HG03108 (cell line): ENCODE data around the gene TLR1.
"Not testable (repeated sequence)": the region's sequence is repeated elsewhere in the genome, so short reads cannot be mapped to it uniquely, and the experiment has no call there.

Experiments
- ATAC-seq: cut with Tn5 transposase; IDR thresholded peaks from one replicate; pipeline ENCODE4 v1.9.1; 2021; ENCODE audit warnings: moderate library complexity; ENCODE audit not compliant: unreplicated experiment

Gene TLR1

GRCh38 chr4:38804654-38805295, at the start of gene TLR1:
TLR1 (minus strand) TSS chr4:38804791; CDS start chr4:38798831, 5,960 bp downstream.
- ATAC-seq, result peak; percentile 9

- ATAC-seq, result no peak
Observed at GRCh38 chr4:38846015-38846414, 41.4 kb upstream of the TLR1 start.

DNA sequence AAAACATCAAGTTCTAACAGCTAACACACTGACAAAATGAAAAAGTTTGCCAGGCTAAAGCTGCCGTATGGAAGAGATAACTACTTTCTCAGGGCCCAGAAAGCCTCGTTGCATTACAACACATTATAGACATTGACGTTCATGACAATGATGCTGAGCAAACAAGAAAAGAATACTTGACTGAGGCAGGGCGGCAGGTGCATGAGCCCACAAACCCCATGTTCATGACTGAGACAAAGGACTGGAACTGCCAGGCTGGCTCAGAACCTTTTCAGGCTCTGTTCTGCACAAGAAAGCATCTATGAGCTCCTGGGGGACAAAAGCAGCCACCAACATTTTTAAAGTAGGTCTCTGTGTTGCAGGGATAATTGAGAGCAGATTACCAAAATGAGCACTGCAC, 38.4 kb upstream of the TLR1 start:
- no peak for ATAC-seq

- no peak for ATAC-seq
Observed at GRCh38 chr4:38837849-38838248, 33.3 kb upstream of the TLR1 start.

GRCh38 chr4:38837334-38837733, 32.7 kb upstream of the TLR1 start:
- ATAC-seq, result no peak

DNA sequence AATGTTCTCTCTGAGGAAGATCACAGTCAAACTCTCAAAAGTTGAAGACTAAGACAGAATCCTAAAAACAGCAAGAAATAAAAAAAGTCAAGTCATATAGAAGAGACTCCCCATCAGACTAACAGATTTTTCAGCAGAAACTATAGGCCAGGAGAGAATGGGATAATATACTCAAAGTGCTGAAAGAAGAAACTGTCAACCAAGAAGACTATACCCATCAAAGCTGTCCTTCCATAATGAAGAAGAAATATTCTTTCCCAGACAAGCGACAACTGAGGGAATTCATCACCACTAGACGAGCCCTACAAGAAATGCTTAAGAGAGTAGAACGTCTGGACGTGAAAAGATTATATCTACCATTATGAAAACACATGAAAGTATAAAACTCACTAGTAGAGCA, 30.0 kb upstream of the TLR1 start:
- no peak for ATAC-seq

DNA sequence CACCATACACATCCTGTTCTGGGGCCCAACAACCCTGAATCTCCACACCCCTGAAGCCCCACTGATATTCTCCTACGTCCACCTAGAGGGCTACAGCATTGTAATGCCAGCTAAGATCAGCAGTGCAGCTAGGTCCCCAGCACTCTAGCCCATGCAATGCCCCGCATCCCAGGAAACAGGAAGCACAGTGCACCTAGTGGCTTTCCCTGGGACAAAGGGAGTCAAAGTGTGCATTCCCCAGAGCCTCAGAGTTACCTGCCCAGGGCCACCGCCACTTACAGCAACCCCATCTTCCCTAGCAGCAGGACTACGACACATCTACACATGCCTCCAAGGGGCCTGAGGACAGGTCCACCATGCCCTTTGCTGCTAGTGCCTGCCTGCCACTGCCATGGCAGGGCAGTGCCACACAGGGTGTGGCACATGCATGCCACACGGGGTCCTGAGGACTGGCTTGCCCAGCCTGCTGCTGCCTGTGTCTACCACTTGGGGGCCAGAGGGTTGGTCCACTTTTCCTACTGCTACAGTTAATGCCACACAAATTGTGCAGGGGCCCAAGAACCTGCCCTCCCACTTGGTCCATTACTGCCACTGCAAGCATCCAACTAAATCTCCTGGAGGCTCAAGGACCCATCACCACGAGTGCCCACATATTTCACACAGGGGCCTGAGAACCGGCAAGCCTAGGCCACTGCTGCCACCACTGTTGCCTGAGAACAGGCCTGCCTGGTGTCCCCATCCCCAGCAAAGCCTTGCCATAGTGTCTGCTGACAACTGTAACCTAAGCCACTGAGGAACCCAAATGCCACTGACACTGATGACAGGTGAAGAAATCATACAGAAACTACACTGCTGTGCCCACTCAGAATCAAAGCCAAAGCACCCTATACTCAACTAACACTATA, 28.3 kb upstream of the TLR1 start:
- ATAC-seq, result no peak

- no peak for ATAC-seq
Observed at GRCh38 chr4:38832206-38832605, 27.6 kb upstream of the TLR1 start.

DNA sequence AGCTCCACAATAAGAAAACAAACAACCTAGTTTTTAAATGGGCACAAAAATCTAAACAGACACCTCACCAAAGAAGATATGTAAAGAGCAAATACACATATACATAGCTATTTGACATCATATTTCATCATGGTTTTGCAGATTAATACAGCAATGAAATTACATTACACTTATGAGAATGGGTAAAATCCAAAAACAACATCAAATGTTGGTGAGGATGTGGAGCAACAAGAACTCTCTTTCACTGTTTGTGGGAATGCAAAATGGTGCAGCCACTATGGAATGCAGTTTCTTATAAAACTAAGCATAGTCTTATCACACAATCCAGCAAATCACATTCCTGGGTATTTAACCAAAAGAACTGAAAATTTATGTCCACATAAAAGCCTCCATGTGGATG, 27.1 kb upstream of the TLR1 start:
- ATAC-seq, result no peak

- no peak for ATAC-seq
Observed at GRCh38 chr4:38829237-38829636, 24.6 kb upstream of the TLR1 start.

- ATAC-seq, result no peak
Observed at GRCh38 chr4:38823766-38824165, 19.2 kb upstream of the TLR1 start.

GRCh38 chr4:38822748-38823303, 18.2 kb upstream of the TLR1 start:
- ATAC-seq, result no peak

GRCh38 chr4:38821739-38822138, 17.1 kb upstream of the TLR1 start:
- no peak for ATAC-seq

DNA sequence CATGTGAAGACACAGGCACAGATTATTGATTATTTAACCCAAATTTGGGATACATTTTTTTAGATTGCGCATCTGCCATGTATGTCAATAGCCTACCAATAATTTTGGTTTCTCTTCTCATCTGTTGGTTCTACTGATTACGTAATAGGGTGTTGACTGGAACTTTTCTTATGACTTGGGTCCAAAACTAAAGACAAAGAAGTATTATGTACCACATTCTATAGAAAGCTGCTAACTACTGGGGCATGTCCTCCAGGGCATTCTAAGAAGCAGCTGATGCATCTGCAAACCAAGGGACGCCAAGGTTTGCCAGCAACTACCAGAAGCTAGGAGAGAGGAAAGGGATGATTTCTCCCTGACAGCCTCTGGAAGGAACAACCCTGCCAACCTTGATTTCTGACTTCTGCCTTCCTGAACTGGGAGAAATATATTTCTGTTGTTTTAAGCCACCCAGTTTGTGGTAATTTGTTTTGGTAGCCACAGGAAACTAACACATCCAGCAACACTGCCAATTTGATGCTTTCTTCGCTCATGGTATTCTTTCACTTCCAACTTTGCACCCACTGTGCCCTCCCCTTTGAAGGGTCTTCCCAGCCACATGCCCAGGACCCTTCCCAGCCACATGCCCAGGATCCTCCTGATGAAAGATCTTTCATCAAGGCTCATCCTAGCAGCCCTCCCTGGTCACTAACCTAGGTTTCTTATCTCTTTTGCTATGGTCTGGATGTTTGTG, 15.9 kb upstream of the TLR1 start:
- peak; percentile 55 for ATAC-seq

GRCh38 chr4:38819569-38819968, 15.0 kb upstream of the TLR1 start:
- no peak for ATAC-seq

GRCh38 chr4:38818441-38818976, 13.9 kb upstream of the TLR1 start:
- peak; percentile 44 for ATAC-seq

DNA sequence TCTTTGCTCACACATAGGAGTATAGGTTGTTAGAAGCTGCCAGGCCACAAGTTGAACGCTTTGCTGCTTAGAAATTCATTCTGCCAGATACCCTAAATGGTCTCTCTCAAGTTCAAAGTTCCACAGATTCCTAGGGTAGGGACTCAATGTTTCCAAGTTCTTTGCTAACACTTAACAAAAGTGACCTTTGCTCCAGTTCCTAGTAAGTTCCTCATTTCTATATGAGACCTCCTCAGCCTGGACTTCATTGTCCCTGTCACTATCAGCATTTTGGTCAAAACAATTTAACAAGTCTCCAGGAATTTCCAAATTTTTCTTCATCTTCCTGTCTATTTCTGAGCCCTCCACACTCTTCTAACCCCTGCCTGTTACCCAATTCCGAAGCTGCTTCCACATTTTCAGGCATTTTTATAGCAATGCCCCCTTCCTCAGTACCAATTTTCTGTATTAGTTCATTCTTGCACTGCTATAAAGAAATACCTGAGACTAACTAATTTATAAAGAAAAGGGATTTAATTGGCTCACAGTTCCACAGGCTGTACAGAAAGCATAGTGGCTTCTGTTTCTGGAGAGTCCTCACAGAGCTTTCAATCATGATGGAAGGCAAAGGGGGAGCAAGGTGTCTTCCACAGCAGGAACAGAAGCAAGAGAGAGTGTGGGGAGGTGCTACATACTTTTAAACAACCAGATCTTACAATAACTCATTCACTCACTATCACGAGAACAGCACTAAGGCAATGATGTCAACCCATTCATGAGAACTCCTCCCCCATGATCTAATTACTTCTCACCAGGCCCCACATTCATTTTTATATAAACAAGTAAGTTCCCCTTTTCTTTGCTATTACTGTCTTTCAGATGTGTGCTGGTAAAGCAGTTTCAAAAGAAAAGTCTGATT, 11.5 kb upstream of the TLR1 start:
- ATAC-seq, result no peak

DNA sequence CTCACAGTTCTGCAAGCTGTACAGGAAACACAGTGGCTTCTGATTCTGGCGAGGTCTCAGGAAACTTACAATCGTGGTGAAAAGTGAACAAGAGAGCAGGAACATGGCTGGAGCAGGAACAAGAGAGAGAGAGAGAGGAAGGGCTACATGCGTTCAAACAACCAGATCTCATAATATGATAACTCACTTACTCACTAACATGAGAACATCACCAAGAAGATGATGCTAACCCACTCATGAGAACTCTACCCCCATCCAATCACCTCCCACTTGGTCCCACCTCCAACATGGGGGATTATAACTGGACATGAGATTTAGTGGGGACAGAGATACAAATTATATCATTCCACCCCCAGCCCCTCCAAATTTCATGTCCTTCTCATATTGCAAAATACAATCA, 9.8 kb upstream of the TLR1 start:
- ATAC-seq, result no peak

DNA sequence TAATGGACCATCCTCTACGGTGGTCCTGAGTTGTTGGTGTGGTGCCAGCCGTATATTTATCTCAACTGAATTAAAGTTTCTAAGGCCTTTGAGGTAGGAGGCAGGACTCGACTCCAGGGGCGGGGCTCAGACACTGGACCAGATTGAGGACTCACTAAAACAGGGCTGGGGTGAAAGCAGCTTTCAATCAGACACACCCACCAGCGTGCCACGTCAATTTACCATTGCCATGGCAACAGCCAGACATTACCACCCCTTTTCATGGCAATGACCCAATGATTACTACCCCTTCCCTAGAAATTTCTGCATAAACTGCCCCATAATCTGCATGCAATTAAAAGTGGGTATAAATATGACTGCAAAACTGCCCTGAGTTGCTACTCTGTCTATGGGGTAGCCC, 6.7 kb upstream of the TLR1 start:
- ATAC-seq, result no peak

GRCh38 chr4:38807462-38807861, 2.9 kb upstream of the TLR1 start:
- not testable (repeated sequence) for ATAC-seq
